Stomach (tissue), 4 donors: Measurements from ENCODE around the gene ACLY.

Experiments used
- EP300 ChIP-seq: sonication (generic); formaldehyde crosslinking; IDR thresholded peaks from one replicate; pipeline ENCODE4 v1.6.1; 2017; ENCODE audit warnings: antibody characterized with exemption
- POLR2A ChIP-seq, 4 donors: fragments of 450-650 bp; IDR thresholded peaks; one replicate each; pipeline ENCODE4 v1.6.1; 2016; ENCODE audit warnings: antibody characterized with exemption in 4 of 4, control low read depth in 2 of 4, mild to moderate bottlenecking in 1 of 4, moderate library complexity in 1 of 4
- TF ChIP-seq, protein P1 (sequence below), 7 experiments: fragments of 450-650 bp in 4 of 7; fragments of 200-600 bp in 3 of 7; sonication (generic) in 3 of 7; IDR thresholded peaks; one replicate each; pipeline ENCODE4 v1.5.1; 2016 to 2019; ENCODE audit warnings: antibody characterized with exemption in 7 of 7, control low read depth in 2 of 7, mild to moderate bottlenecking in 1 of 7

DNA sequence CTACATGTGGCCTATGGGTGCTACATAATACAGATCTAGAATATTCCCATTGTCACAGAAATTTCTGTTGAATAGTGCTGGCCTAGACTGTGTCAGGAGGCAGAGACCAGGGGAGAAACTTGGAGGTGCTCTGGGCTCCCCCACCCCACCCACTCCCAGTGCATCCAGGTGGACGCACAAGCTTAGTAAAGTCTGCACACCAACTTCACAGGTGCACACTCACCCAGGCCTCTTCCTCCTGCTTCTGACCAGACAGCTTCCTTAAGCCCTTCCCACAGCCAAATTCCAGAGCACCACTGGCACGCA lies 40.2 kb upstream of the ACLY start:
- TF ChIP-seq POLR2A (IDR thresholded peaks at IDR 0.05) (no peak), EP300 (no peak)
- TF ChIP-seq, protein P1, sequence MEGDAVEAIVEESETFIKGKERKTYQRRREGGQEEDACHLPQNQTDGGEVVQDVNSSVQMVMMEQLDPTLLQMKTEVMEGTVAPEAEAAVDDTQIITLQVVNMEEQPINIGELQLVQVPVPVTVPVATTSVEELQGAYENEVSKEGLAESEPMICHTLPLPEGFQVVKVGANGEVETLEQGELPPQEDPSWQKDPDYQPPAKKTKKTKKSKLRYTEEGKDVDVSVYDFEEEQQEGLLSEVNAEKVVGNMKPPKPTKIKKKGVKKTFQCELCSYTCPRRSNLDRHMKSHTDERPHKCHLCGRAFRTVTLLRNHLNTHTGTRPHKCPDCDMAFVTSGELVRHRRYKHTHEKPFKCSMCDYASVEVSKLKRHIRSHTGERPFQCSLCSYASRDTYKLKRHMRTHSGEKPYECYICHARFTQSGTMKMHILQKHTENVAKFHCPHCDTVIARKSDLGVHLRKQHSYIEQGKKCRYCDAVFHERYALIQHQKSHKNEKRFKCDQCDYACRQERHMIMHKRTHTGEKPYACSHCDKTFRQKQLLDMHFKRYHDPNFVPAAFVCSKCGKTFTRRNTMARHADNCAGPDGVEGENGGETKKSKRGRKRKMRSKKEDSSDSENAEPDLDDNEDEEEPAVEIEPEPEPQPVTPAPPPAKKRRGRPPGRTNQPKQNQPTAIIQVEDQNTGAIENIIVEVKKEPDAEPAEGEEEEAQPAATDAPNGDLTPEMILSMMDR (IDR thresholded peaks at IDR 0.05), result no peak
